IPS-18c (cell line): ENCODE results near the gene CEACAM5.
"Not testable (repeated sequence)": the region's sequence is repeated elsewhere in the genome, so short reads cannot be mapped to it uniquely, and the experiment has no call there.

Experiments
- H3K4me3 ChIP-seq: 2 replicates; pipeline ENCODE4 v1.7.0; 2013; ENCODE audit warnings: low read depth, mild to moderate bottlenecking, low read length, moderate library complexity; ENCODE audit not compliant: insufficient read depth
- H3K9me3 ChIP-seq: one replicate; pipeline ENCODE4 v1.6.1; 2013; ENCODE audit warnings: mild to moderate bottlenecking, low read length, moderate library complexity; ENCODE audit not compliant: control insufficient read depth, insufficient read depth

The CEACAM5 gene

DNA sequence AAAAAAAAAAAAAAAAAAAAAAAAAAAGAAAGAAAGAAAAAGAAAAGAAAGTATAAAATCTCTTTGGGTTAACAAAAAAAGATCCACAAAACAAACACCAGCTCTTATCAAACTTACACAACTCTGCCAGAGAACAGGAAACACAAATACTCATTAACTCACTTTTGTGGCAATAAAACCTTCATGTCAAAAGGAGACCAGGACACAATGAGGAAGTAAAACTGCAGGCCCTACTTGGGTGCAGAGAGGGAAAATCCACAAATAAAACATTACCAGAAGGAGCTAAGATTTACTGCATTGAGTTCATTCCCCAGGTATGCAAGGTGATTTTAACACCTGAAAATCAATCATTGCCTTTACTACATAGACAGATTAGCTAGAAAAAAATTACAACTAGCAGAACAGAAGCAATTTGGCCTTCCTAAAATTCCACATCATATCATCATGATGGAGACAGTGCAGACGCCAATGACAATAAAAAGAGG is 9.6 kb upstream of the CEACAM5 start:
- Histone ChIP-seq H3K4me3 (no peak overlapping the region), H3K9me3 (no peaks in the 10 kb centered on the region)

DNA sequence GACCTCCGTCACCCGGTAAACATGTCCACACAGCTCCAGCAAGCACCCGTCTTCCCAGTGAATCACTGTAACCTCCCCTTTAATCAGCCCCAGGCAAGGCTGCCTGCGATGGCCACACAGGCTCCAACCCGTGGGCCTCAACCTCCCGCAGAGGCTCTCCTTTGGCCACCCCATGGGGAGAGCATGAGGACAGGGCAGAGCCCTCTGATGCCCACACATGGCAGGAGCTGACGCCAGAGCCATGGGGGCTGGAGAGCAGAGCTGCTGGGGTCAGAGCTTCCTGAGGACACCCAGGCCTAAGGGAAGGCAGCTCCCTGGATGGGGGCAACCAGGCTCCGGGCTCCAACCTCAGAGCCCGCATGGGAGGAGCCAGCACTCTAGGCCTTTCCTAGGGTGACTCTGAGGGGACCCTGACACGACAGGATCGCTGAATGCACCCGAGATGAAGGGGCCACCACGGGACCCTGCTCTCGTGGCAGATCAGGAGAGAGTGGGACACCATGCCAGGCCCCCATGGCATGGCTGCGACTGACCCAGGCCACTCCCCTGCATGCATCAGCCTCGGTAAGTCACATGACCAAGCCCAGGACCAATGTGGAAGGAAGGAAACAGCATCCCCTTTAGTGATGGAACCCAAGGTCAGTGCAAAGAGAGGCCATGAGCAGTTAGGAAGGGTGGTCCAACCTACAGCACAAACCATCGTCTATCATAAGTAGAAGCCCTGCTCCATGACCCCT is 9.0 kb upstream of the CEACAM5 start:
- H3K9me3 ChIP-seq: no peaks in the 10 kb centered on the region
- H3K4me3 ChIP-seq: no peak overlapping the region

GRCh38 chr19:41699968-41700323 is 8.5 kb upstream of the CEACAM5 start:
- no peak overlapping the region for H3K4me3 ChIP-seq
- no peaks in the 10 kb centered on the region for H3K9me3 ChIP-seq

- Histone ChIP-seq H3K9me3 (no peaks in the 10 kb centered on the region), H3K4me3 (no peak overlapping the region)
Measured at GRCh38 chr19:41700381-41701195, 7.8 kb upstream of the CEACAM5 start.

DNA sequence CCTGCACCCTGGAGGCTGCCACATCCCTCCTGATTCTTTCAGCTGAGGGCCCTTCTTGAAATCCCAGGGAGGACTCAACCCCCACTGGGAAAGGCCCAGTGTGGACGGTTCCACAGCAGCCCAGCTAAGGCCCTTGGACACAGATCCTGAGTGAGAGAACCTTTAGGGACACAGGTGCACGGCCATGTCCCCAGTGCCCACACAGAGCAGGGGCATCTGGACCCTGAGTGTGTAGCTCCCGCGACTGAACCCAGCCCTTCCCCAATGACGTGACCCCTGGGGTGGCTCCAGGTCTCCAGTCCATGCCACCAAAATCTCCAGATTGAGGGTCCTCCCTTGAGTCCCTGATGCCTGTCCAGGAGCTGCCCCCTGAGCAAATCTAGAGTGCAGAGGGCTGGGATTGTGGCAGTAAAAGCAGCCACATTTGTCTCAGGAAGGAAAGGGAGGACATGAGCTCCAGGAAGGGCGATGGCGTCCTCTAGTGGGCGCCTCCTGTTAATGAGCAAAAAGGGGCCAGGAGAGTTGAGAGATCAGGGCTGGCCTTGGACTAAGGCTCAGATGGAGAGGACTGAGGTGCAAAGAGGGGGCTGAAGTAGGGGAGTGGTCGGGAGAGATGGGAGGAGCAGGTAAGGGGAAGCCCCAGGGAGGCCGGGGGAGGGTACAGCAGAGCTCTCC is 6.9 kb upstream of the CEACAM5 start:
- no peaks in the 10 kb centered on the region for H3K9me3 ChIP-seq
- no peak overlapping the region for H3K4me3 ChIP-seq

DNA sequence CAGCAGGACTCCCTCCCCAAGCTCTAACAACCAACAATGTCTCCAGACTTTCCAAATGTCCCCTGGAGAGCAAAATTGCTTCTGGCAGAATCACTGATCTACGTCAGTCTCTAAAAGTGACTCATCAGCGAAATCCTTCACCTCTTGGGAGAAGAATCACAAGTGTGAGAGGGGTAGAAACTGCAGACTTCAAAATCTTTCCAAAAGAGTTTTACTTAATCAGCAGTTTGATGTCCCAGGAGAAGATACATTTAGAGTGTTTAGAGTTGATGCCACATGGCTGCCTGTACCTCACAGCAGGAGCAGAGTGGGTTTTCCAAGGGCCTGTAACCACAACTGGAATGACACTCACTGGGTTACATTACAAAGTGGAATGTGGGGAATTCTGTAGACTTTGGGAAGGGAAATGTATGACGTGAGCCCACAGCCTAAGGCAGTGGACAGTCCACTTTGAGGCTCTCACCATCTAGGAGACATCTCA is 6.2 kb upstream of the CEACAM5 start:
- no peaks in the 10 kb centered on the region for H3K9me3 ChIP-seq
- no peak overlapping the region for H3K4me3 ChIP-seq

GRCh38 chr19:41703602-41704293 is 4.7 kb upstream of the CEACAM5 start:
- Histone ChIP-seq H3K4me3 (no peak overlapping the region), H3K9me3 (no peaks in the 10 kb centered on the region)

DNA sequence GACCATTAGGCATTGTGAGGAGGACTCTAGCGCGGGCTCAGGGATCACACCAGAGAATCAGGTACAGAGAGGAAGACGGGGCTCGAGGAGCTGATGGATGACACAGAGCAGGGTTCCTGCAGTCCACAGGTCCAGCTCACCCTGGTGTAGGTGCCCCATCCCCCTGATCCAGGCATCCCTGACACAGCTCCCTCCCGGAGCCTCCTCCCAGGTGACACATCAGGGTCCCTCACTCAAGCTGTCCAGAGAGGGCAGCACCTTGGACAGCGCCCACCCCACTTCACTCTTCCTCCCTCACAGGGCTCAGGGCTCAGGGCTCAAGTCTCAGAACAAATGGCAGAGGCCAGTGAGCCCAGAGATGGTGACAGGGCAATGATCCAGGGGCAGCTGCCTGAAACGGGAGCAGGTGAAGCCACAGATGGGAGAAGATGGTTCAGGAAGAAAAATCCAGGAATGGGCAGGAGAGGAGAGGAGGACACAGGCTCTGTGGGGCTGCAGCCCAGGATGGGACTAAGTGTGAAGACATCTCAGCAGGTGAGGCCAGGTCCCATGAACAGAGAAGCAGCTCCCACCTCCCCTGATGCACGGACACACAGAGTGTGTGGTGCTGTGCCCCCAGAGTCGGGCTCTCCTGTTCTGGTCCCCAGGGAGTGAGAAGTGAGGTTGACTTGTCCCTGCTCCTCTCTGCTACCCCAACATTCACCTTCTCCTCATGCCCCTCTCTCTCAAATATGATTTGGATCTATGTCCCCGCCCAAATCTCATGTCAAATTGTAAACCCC is 2.8 kb upstream of the CEACAM5 start:
- Histone ChIP-seq H3K4me3 (no peak overlapping the region), H3K9me3 (no peaks in the 10 kb centered on the region)

DNA sequence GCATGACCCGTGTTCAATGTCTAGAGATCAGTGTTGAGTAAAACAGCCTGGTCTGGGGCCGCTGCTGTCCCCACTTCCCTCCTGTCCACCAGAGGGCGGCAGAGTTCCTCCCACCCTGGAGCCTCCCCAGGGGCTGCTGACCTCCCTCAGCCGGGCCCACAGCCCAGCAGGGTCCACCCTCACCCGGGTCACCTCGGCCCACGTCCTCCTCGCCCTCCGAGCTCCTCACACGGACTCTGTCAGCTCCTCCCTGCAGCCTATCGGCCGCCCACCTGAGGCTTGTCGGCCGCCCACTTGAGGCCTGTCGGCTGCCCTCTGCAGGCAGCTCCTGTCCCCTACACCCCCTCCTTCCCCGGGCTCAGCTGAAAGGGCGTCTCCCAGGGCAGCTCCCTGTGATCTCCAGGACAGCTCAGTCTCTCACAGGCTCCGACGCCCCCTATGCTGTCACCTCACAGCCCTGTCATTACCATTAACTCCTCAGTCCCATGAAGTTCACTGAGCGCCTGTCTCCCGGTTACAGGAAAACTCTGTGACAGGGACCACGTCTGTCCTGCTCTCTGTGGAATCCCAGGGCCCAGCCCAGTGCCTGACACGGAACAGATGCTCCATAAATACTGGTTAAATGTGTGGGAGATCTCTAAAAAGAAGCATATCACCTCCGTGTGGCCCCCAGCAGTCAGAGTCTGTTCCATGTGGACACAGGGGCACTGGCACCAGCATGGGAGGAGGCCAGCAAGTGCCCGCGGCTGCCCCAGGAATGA is 1.5 kb upstream of the CEACAM5 start:
- H3K4me3 ChIP-seq: peak overlapping the region; percentile 46; the same call in 1 of the 2 replicates
- no peaks in the 10 kb centered on the region for H3K9me3 ChIP-seq

GRCh38 chr19:41707502-41707812 is 969 bp upstream of the CEACAM5 start:
- no peak overlapping the region for H3K4me3 ChIP-seq
- H3K9me3 ChIP-seq: no peaks in the 10 kb centered on the region

DNA sequence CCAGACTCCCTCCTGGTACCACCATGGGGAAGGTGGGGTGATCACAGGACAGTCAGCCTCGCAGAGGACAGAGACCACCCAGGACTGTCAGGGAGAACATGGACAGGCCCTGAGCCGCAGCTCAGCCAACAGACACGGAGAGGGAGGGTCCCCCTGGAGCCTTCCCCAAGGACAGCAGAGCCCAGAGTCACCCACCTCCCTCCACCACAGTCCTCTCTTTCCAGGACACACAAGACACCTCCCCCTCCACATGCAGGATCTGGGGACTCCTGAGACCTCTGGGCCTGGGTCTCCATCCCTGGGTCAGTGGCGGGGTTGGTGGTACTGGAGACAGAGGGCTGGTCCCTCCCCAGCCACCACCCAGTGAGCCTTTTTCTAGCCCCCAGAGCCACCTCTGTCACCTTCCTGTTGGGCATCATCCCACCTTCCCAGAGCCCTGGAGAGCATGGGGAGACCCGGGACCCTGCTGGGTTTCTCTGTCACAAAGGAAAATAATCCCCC is 505 bp upstream of the CEACAM5 start:
- no peak overlapping the region for H3K4me3 ChIP-seq
- H3K9me3 ChIP-seq: no peaks in the 10 kb centered on the region

DNA sequence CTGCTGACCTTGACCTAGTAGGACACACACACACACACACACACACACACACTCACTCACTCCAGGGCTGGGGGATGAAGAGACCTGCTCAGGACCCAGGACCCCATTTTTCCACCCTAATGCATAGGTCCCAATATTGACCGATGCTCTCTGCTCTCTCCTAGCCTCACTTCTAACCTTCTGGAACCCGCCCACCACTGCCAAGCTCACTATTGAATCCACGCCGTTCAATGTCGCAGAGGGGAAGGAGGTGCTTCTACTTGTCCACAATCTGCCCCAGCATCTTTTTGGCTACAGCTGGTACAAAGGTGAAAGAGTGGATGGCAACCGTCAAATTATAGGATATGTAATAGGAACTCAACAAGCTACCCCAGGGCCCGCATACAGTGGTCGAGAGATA is 1.1 kb downstream of the CEACAM5 start:
- H3K9me3 ChIP-seq, H3K4me3 ChIP-seq: not testable (repeated sequence)

- no peaks in the 10 kb centered on the region for H3K9me3 ChIP-seq
- no peak overlapping the region for H3K4me3 ChIP-seq
Measured at GRCh38 chr19:41709951-41710645, 1.7 kb downstream of the CEACAM5 start.

DNA sequence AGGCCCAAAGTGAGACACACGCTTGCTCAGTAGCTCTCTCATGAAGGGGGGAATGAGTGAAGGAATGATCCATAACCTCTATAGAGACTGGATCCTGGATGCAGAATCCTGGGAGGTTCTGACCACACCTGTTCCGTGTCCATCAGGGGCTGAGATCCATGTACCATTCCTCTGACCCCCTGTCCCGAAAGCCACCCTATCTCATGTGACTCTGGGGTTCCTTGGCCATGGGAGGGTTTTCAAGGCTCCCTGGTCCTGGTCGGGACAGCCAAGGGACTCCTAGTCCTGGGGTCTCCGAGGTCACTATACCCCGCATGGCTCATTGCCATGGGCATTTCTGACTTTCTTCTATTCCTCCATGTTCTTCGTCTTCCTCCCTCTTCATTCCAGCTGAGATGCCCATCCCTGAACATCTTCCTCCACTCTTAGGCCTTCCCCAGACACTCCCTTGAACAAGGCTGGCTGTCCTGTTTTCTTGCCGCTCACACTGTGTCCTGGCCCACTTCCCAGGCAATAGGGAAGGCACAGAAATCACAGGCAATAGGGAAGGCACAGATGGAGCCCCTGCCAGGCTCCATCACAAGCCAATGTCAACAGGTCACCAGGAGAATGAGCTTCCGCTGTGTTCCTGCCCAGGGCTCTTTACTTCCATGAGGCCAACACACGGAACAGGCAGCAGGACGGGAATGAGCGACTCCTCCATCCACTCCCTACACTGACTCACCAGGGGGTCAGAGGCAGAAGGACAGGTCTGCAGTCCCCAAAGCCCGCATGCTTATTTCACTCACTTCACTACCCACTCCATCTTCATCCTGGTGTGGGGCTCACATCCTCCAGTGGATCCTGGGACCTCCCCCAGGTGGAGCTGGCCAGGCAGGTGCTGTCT is 3.2 kb downstream of the CEACAM5 start:
- no peak overlapping the region for H3K4me3 ChIP-seq
- no peaks in the 10 kb centered on the region for H3K9me3 ChIP-seq

DNA sequence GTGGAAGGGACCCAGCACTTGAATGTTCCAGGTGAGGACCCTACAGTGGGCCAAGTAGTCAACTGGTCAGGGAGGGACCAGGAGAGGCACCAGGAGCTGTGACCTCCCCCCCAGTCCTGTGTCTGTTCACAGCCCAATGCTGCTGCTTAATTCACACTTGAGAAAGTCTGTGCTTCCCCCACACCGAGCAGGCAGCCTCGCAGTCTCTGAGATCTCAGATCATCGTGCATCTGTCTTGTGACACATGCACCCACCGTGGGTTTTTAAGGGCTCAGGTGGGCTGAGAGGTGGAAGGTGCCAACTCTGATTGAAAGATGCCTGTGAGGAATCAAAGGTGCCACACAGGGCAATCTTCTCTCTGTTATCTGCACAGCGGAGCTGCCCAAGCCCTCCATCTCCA is 6.2 kb downstream of the CEACAM5 start:
- Histone ChIP-seq H3K4me3 (no peak overlapping the region), H3K9me3 (no peaks in the 10 kb centered on the region)
